Prostate gland (tissue), 2 donors: ENCODE results near the gene CRYM. TPM values are rescaled to one million over a fixed set of nuclear protein-coding genes. Genes with fewer than 3 reads are reported as not detected.
"Not testable (repeated sequence)": the region's sequence is repeated elsewhere in the genome, so short reads cannot be mapped to it uniquely, and the experiment has no call there.

Source experiments
- DNase-seq: peaks from one replicate; pipeline ENCODE4 v3.0.0-alpha.2; 2019; ENCODE audit warnings: low spot score
- H3K27ac ChIP-seq, 2 donors: fragments of 200-600 bp; sonication (generic); 2 replicates each; pipeline ENCODE4 v1.5.1; 2017 to 2019
- H3K27me3 ChIP-seq: fragments of 200-600 bp; sonication (generic); replicated peaks from 2 replicates; pipeline ENCODE4 v1.5.1; 2019; ENCODE audit not compliant: insufficient read depth
- H3K36me3 ChIP-seq, 2 donors: fragments of 200-600 bp; sonication (generic); 1 replicate in 1 of 2; 2 replicates in 1 of 2; pipeline versions ENCODE4 v1.5.1 to v1.8.1; 2017 to 2019
- H3K4me1 ChIP-seq: fragments of 200-600 bp; sonication (generic); replicated peaks from 2 replicates; pipeline ENCODE4 v1.5.1; 2019
- H3K4me3 ChIP-seq, 2 donors: fragments of 200-600 bp; sonication (generic); 2 replicates each; pipeline ENCODE4 v1.5.1; 2017 to 2019
- H3K9me3 ChIP-seq: fragments of 200-600 bp; sonication (generic); 2 replicates; pipeline ENCODE4 v1.5.1; 2017
- POLR2A ChIP-seq: fragments of 450-650 bp; IDR thresholded peaks from one replicate; pipeline ENCODE4 v1.6.1; 2016; ENCODE audit warnings: antibody characterized with exemption, mild to moderate bottlenecking
- POLR2AphosphoS5 ChIP-seq: sonication (generic); formaldehyde crosslinking; IDR thresholded peaks from one replicate; pipeline ENCODE4 v1.6.1; 2017; ENCODE audit warnings: antibody characterized with exemption
- WGBS: methylation state at CpG from one replicate; pipeline ENCODE4 v1.1.5; 2018; 5-methylcytosine and 5-hydroxymethylcytosine counted together
- intact Hi-C: fragments of 100-400 bp; cut with DNase I; formaldehyde crosslinking; loops from one replicate; pipeline ENCODE4 v1.14.2; 2022
- total RNA-seq, 2 donors: library from RNA; depleted of rRNA; stranded (reverse); fragments of >200 nt; gene quantifications; one replicate each; pipeline ENCODE4 v1.1.0, GENCODE V29; 2016
- TF ChIP-seq, protein P1 (sequence below), 4 experiments: fragments of 200-600 bp in 2 of 4; fragments of 450-650 bp in 2 of 4; sonication (generic) in 2 of 4; IDR thresholded peaks; 1 replicate in 3 of 4; 2 replicates in 1 of 4; pipeline ENCODE4 v1.5.1; 2016 to 2019; ENCODE audit warnings: antibody characterized with exemption in 4 of 4, mild to moderate bottlenecking in 2 of 4, moderate library complexity in 2 of 4

CRYM gene
- total RNA-seq, 2 donors from 2014 or later, result 44.3 to 59.5 TPM

DNA sequence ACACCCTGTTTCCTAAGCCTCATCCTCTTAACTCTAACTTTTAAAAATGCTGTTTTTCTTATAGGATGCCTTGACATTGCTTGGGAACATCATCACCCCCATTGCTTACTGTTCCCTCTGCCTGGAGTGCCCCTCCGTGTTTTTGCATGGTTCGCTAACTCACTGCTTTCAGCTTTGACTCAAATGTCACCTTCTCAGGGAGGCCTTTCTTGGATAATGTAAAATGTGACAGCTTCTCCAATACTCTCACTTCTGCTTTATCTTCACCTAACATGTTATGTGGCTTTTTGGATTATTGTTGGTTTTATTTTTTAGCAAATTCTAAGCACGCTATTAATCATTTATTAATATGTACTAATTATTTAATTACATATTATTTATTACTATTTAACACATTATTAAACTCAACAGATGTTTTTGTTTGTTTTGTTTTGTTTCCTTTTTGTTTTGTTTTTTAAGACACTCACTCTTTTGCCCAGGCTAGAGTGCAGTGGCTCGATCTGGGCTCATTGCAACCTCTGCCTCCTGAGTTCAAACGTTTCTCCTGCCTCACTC is 3.8 kb downstream of the CRYM start:
- intact Hi-C loops, result no loop called here
- 75% methylated on average over 5 of the region's 5 CpGs for WGBS
- no peaks in the 10 kb centered on the region for H3K27me3 ChIP-seq

DNA sequence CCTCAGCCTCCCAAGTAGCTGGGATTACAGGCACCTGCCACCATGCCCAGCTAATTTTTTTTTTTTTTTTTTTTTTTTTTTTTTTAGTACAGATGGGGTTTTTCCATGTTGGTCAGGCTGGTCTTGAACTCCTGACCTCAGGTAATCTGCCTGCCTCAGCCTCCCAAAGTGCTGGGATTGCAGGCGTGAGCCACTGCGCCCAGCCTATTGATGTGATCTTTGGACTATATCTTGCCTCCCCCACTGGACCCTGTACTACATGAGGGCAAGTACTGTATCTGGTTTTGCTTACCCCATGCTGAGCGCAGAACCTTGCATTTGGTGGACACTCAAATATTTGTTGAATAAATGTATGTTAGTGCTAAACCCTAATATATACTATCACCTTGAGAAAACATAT is 5.3 kb downstream of the CRYM start:
- intact Hi-C loops, H3K27ac ChIP-seq, H3K27me3 ChIP-seq, H3K9me3 ChIP-seq, H3K36me3 ChIP-seq, H3K4me1 ChIP-seq, H3K4me3 ChIP-seq, DNase-seq: not testable (repeated sequence)
- WGBS, result 92% methylated on average over 3 of the region's 3 CpGs

More for the DNA sequence above, 3.8 kb downstream of the CRYM start:
- TF ChIP-seq POLR2A, result no peak
- TF ChIP-seq, protein P1, sequence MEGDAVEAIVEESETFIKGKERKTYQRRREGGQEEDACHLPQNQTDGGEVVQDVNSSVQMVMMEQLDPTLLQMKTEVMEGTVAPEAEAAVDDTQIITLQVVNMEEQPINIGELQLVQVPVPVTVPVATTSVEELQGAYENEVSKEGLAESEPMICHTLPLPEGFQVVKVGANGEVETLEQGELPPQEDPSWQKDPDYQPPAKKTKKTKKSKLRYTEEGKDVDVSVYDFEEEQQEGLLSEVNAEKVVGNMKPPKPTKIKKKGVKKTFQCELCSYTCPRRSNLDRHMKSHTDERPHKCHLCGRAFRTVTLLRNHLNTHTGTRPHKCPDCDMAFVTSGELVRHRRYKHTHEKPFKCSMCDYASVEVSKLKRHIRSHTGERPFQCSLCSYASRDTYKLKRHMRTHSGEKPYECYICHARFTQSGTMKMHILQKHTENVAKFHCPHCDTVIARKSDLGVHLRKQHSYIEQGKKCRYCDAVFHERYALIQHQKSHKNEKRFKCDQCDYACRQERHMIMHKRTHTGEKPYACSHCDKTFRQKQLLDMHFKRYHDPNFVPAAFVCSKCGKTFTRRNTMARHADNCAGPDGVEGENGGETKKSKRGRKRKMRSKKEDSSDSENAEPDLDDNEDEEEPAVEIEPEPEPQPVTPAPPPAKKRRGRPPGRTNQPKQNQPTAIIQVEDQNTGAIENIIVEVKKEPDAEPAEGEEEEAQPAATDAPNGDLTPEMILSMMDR (IDR thresholded peaks at IDR 0.05), result no peak
- no peak for TF ChIP-seq POLR2AphosphoS5
- Histone ChIP-seq H3K4me1 (no peaks in the 10 kb centered on the region), H3K4me3 (no peak overlapping the region), H3K36me3 (no peaks in the 10 kb centered on the region), H3K27ac (no peak overlapping the region), H3K9me3 (no peaks in the 10 kb centered on the region)
- DNase-seq, result no peak

DNA sequence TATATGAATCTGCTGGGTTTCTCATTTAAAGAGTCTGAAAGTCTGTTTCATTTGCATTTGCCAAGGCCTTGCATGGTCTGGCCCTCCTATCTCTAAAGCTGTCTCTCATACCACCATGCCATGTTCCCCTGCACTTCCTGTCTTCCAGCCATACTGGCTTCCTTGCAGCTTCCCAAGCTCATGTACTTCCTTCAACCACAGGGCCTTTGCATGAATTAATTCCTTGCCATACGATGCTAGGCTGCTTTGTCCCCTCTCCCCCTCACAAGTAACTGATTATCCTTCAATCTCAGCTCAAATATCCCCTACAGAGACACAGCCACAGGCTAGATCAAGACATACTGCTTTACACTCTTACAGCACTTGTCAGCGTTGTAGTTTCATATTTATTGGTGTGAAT is 5.8 kb downstream of the CRYM start:
- WGBS, result 89% methylated on average over 2 of the region's 2 CpGs
- intact Hi-C loops, result no loop called here

DNA sequence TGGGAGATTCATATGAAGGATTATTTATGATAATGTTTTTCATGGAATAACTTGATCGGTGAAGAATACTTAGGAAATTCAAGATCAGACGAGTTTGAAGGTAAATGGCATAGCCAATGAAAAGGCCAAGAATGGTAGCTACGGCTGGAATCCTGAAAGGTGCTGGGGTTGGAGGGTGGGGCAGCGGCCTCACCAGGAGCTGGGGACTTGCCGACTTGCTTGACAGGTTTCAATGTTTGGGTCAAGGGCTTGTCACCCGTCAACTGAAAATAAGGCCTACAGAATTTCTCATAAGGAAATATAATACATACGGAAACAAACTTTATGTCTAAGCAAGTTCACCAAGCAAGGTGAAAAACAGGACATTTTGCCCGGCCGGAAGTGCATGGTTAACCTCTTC is 9.9 kb downstream of the CRYM start:
- Histone ChIP-seq H3K27ac (no peak overlapping the region), H3K4me3 (no peak overlapping the region), H3K9me3 (no peaks in the 10 kb centered on the region), H3K36me3 (no peaks in the 10 kb centered on the region), H3K4me1 (peaks cover 7% of the 10 kb centered on the region), H3K27me3 (no peaks in the 10 kb centered on the region)
- no peak for DNase-seq
- whole genome bisulfite sequencing, result 88% methylated on average over 9 of the region's 9 CpGs
- intact Hi-C loops, result no loop called here
- TF ChIP-seq, protein P1 (IDR thresholded peaks at IDR 0.05), result no peak
- TF ChIP-seq POLR2A, result no peak
- no peak for TF ChIP-seq POLR2AphosphoS5

More for the DNA sequence above, 5.8 kb downstream of the CRYM start:
- TF ChIP-seq POLR2AphosphoS5 (no peak), POLR2A (no peak)
- TF ChIP-seq, protein P1 (IDR thresholded peaks at IDR 0.05), result no peak
- no peaks in the 10 kb centered on the region for H3K27me3 ChIP-seq
- H3K4me3 ChIP-seq, result no peak overlapping the region
- no peaks in the 10 kb centered on the region for H3K9me3 ChIP-seq
- no peaks in the 10 kb centered on the region for H3K36me3 ChIP-seq
- H3K4me1 ChIP-seq, result no peaks in the 10 kb centered on the region
- no peak overlapping the region for H3K27ac ChIP-seq
- DNase-seq, result no peak

DNA sequence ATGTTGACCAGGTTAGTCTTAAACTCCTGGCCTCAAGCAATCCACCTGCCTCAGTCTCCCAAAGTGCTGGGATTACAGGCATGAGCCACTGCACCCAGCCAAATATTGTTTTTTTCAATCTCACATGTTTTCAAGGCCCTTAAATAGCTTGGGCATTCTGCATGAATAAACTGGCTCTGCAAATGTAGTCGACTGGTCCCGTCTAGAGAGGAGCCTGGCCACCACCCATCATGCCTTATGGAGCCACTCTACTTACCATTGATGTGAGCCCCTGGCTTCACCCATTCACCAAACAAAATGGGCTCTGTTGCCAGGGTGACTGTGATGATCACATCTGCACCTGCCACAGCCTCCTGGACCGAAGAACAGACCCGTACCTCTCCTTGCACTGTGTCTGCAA is 10.8 kb downstream of the CRYM start:
- H3K9me3 ChIP-seq, result no peaks in the 10 kb centered on the region

More for the DNA sequence above, 10.8 kb downstream of the CRYM start:
- 92% methylated on average over 4 of the region's 4 CpGs for WGBS
- intact Hi-C loops, result no loop called here
- TF ChIP-seq POLR2A, result no peak
- TF ChIP-seq, protein P1 (IDR thresholded peaks at IDR 0.05), result no peak
- TF ChIP-seq POLR2AphosphoS5, result no peak
- Histone ChIP-seq H3K4me3 (no peak overlapping the region), H3K36me3 (no peaks in the 10 kb centered on the region), H3K27me3 (no peaks in the 10 kb centered on the region), H3K4me1 (peaks cover 7% of the 10 kb centered on the region), H3K27ac (no peak overlapping the region)
- no peak for DNase-seq
